A172 (cell line): ENCODE measurements around the gene GJC2. TPM values are rescaled to one million over a fixed set of nuclear protein-coding genes. Genes with fewer than 3 reads are reported as not detected.

ENCODE experiments used
- DNase-seq: peaks from one replicate; pipeline ENCODE4 v3.0.0-alpha.2; 2015; ENCODE audit warnings: low spot score
- total RNA-seq: library from RNA; depleted of rRNA; stranded (reverse); fragments of >200 nt; shearing (Covaris generic); gene quantifications from 2 replicates; pipeline ENCODE4 v1.2.3, GENCODE V29; 2014

The GJC2 gene
- total RNA-seq, 1 experiment from 2014 or later = 6.6 TPM

DNA sequence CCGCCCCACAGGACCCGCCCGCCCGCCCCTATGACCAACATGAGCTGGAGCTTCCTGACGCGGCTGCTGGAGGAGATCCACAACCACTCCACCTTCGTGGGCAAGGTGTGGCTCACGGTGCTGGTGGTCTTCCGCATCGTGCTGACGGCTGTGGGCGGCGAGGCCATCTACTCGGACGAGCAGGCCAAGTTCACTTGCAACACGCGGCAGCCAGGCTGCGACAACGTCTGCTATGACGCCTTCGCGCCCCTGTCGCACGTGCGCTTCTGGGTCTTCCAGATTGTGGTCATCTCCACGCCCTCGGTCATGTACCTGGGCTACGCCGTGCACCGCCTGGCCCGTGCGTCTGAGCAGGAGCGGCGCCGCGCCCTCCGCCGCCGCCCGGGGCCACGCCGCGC, 8.0 kb downstream of the GJC2 start:
- DNase-seq = no peak

DNA sequence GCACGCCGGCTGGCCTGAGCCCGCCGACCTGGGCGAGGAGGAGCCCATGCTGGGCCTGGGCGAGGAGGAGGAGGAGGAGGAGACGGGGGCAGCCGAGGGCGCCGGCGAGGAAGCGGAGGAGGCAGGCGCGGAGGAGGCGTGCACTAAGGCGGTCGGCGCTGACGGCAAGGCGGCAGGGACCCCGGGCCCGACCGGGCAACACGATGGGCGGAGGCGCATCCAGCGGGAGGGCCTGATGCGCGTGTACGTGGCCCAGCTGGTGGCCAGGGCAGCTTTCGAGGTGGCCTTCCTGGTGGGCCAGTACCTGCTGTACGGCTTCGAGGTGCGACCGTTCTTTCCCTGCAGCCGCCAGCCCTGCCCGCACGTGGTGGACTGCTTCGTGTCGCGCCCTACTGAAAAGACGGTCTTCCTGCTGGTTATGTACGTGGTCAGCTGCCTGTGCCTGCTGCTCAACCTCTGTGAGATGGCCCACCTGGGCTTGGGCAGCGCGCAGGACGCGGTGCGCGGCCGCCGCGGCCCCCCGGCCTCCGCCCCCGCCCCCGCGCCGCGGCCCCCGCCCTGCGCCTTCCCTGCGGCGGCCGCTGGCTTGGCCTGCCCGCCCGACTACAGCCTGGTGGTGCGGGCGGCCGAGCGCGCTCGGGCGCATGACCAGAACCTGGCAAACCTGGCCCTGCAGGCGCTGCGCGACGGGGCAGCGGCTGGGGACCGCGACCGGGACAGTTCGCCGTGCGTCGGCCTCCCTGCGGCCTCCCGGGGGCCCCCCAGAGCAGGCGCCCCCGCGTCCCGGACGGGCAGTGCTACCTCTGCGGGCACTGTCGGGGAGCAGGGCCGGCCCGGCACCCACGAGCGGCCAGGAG, 8.6 kb downstream of the GJC2 start:
- no peak for DNase-seq

DNA sequence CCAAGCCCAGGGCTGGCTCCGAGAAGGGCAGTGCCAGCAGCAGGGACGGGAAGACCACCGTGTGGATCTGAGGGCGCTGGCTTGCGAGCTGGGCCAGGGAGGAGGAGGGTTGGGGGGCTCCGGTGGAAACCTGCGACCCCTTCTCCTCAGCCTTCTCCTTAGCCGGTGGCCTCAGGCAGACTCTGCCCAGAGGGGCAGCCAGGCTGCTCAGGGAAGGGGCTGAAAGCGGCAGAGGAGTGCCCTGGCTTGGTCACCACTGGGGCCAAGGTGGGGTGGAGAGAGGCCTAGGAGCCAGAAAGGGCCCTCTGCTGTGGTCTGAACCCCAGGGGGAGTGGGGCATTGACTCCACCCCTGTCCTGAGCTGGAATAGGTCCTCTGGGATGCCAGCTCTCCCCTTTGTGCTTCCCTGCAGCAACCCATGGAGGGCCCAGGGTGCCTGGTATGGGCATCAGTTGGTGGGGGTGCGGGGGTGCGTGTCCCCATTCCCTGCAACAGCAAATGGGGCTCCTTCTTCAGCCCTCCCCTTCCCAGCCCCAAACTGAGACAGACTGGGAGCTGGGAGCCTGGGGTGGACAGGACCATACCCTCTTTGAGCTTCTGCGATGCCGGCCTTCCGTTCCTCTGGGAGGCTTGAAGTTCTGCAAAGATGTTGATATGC, 9.4 kb downstream of the GJC2 start:
- DNase-seq = no peak

DNA sequence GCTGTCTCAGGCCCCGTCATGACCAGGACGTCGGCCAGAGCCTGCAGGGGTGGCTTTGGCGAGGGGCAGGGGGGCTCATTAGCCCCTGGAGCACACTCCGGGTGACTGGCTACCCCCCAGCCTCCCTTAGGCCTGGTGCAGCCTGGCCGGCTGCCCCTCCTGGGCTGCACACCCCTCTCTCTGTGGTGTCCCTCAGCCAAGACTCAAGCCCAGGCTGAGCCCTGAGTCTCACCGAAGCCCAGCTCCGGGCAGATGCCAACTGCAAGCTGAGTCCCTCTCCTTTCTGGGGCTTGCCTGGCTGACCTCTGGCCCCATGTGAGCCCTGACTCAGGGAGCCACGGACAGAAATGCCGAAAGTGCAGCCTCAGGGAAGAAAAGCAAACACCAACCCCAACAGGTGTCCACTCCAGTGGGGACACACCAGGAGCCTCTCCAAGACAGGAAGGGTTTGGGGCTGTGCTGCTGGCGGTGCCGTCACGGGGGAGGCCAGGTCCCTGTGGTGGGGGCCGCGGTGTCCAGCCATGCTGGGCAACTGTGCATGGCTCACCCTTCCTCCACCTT, 10.6 kb downstream of the GJC2 start:
- DNase-seq = no peak

DNA sequence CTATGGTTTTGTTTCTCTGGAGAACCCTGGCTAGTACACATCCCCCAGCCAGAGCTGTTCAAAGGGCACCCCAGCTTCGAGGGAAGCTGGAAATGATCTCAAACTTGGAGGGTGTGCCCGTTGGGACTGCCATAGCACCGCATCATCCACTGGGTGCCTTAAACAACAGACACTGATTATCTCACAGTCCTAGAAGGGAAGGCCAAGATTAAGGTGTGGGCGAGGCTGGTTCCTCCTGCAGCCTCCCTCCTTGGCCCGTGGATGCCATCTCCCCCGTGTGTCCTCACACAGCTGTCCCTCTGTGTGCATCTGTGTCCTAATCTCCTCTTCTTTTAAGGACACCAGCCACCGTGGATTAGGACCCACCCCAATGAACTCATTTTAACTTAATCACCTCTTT, 11.6 kb downstream of the GJC2 start:
- DNase-seq = peak; percentile 50

DNA sequence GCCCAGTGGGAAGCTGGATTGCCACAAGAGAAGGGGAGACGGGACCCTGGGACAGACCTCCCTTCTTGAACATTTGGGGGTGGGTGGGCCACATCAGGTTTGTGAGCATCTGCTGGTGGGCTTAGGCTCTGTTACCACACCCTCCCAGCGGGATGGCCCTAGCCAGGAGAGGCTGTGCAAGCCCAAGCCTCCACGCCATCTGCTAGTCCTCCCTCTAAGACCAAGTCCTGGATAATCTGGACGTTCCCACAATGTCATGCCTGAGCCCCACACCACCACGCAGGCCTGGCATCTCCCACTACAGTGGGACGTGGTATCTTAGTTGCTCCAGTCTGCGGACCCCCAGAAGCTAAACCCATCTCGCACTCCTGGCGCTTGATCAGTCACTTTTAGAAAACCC, 12.1 kb downstream of the GJC2 start:
- DNase-seq = no peak

DNA sequence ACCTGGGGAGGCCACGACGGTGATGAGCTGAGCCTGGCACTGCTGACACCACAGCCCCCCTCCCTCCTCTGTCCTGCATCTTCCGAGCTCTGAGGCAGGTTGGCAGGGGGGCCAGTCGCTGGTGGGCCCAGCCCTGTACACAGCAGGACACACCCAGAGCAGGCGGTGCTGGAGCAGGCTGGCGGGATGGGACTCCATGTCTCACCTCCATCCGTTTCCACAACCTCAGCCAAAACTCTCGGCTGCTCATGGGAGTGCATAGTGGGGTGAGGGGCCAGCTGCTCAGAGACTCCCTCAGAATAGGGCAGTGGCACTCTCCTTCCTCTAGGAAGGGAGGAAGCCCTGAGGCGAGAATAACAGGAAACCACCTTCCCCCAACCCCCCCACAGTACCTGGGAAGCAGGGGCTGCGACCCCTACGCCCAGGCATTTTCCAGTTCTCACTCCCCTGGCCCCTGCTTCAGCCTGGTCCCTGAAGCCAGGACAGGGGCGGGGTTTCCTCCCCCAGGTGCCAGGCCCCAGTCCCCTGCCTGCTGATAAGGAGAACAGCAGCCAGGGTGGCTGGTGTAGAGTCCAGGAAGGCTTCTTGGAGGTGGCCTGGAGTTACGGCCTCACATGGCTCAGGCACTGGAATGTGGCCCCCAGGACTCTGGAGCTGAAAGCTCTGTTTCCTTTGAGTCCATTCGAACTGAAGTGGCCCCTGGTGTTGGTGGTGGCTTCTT, 12.7 kb downstream of the GJC2 start:
- DNase-seq = peak; percentile 70

DNA sequence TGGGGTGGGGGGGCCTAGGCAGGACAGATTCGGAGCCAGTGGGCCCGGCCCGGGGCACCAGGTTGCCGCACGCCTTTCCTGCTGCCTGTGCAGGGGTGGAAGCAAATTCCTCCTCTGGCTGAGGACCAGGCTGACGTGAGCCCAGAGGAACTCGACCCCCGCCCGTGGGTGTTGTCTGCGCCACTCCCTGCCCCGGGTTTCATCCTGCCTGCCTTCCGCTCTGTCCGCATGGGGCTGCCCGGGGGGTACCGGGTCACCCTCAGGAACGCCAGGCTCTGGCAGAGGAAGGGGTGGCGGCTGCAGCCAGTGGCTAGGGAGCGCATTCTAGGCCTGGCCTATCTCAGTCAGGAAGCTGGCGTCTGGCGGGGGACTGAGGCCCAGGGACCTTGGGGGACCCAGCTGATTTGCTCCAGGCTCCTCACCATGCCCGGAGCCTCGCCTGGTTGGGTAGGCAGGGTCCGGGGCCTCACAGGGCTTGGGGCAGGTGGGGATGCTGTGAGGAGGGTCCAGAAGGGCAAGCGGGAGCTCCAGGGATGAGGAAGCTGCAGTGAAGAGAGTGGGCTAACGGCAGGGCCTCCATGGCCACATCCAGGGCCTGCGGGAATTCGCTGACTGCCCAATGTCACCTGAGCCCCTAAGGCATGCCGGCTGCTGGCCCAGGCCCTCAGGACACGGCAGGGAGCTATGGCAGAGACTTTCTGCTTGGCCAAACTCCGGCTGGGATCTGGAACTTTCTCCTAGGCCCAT, 13.4 kb downstream of the GJC2 start:
- DNase-seq = peak; percentile 76

DNA sequence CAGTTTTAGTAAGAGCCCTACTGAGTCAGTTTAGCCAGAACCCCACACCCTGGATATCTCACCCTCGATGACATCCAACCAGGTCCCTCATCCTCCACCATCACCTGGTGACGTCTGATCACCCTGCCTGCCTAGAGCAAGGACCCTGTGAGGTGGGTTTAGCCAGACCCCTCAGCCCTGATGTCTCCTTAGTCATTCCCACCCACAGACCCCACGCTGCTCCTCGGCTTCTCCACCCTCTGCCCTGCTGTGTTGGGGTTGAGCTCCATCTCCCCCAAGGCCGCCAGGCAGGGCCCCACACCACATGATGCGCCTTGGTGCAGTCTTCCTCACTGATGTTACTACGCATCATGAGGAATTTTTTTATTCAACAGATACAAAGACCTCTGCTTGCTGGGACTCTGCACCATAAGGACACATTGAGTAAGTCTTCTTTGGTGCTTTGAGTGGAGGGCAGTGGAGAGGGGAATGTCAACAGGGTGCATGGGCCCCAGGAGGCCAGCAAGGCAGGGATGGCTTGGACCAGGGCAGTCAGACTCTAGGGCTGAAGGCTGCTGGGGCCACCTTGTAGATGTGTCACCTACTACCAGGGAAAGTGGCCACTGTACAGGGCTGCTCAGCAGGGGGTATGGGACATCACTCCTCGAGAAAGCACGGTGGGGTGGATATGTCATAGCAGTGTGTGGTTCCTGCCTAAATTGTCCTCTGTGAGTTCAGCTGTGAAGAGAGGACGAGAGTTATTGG, 14.2 kb downstream of the GJC2 start:
- DNase-seq = no peak

DNA sequence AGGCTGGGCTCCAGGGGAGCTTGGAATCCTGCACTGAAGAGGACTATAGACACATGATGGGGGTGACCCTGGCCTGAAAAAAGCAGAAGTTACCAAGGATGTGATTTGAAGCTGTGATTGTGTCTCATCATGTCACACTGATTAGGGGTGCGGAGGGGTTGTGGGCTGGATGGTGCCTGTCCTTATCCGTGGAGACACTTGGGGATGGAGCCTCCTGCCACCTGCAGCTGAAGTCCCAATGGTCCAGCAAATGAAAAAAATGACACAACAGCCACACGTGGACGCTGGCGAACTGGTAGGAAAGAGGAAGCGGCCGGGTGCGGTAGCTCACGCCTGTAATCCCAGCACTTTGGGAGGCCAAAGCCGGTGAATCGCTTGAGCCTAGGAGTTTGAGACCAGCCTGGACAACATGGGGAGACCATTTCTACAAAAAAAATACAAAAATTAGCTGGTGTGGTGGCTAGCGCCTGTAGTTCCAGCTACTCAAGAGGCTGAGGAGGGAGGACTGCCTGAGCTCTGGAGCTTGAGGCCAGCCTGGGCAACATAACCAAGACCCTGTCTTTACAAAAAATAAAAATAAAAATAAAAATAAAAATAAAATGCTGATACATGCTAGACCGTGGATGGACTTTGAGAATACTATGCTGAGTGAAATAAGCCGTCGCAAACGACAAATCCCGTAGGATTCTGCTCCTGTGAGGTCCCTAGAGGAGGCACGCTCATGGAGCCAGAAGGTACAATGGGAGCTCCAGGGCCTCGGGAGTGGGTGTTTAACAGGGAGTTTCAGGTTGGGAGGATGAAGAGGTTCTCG, 15.0 kb downstream of the GJC2 start:
- DNase-seq = no peak

DNA sequence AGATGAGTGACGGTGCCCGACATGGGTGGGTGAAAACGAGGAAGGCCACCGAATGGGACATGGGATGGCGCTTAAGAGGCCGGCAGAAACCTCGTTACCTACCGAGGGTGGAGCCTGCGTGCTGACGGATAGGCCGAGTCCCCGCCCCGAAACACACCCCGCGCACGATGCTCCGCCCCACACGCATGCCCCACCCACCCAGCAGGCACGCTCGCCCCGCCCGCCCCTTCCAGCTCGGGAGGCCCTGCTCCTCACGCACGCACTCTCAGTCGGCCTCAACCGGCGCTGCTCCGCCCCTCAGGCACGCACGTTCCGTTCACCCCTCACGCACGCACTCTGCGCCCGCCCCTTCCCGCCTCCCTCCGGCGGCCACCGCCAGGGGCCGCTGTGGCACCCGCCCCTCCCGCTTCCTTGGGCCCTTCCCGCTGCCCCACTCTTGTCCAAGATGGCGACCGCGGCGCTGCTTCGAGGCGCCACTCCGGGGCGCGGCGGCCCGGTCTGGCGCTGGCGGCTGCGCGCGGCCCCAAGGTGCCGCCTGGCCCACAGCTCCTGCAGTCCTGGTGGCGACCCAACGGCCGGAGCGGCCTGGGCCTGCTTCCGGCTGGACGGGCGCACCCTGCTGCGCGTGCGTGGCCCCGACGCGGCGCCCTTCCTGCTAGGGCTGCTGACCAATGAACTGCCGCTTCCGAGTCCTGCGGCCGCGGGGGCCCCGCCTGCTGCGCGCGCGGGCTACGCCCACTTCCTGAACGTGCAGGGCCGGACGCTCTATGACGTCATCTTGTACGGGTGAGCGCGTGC, 15.8 kb downstream of the GJC2 start, which contains the start of gene IBA57:
Gene IBA57, plus strand, starts transcription at position 433 of the 798 bp plus-strand sequence. Its CDS starts 13 bp downstream, at position 446.
- DNase-seq = peak; percentile 97

DNA sequence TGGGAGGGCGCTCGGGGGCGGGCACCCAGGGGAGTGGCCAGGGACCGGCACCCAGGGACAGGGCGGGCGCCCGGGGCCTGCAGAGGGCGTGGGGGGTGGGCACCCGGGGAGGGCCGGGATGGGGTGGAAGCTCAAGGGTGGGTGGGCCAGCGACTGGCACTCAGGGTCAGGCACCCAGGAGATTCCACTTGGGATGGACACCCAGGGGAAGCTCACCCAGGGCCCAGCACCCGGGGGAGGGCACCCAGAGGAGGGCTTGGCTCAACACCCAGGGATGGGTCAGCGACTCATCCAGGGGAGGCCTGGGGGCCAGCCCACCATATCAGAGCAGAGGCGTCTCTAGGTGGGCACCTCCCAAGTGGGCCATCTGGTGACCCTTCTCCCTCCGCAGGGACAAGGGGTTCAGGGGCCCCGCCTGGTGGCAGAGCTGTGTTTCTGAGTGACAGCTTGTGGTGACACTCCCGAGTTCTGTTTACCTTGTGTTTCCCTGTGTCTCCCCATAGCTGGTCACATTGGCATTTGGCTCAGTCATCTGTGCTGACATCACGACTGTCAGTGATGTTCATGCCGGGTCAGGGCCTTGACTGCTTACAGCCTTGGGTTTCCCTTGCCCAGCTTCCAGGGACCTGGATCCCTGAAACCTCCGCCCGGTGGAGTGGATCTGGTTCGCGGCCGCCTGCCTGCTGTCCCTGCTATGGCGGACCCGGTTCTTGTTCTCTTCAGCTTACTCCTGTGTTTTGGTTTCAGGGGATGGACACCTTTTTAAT, 16.6 kb downstream of the GJC2 start:
- peak; percentile 84 for DNase-seq

DNA sequence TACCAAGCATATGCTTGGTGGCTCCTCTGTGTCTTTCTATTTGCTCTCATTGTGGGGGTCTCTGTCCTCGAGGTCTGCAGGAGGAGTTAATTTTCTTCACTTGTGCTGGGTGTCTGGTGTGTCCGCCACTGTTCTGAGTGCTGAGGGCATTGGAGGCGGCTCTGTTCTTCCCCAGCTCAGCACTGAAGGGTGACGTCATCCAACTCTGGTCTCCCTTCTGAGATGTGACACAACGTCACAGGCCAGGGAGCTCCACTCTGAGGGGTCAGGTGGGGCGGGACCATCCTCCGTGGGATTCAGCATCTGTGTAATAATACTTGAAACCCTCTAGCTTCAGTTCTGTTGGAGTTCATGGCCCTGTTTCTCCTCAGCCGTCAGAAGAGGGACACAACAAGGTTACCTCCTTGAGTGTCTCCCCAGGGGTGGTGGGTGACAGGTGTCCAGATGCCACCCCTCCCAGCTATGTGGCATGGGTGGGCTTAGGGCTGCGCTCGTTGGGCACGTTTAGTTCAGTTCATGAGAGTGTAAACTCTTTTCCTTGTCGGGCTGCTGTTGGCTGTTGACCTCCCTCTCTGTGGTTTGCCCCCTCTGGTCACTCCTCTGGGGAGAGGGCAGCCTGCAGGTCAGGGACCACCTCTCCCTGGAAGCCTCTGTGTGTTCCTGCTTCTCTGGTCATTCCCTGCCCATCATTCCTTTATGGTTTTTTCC, 19.0 kb downstream of the GJC2 start:
- DNase-seq = no peak

DNA sequence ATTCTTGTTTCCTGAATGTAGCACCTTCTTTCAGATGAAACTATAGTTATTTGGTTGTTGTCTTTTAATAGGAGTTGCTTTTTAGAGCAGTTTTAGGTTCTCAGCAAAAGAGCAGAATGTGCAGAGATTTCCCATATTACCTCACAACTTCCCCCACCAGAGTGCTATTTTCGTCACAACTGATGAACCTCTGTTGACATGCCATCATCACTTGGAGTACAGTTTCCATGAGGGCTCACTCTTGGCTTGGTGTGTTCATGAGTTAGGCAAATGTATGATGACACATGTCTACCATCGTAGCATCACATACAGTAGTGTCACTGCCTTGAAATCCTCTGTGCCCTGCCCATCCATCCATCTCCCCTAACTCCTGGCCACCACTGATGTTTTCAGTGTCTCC, 19.6 kb downstream of the GJC2 start:
- DNase-seq = no peak

DNA sequence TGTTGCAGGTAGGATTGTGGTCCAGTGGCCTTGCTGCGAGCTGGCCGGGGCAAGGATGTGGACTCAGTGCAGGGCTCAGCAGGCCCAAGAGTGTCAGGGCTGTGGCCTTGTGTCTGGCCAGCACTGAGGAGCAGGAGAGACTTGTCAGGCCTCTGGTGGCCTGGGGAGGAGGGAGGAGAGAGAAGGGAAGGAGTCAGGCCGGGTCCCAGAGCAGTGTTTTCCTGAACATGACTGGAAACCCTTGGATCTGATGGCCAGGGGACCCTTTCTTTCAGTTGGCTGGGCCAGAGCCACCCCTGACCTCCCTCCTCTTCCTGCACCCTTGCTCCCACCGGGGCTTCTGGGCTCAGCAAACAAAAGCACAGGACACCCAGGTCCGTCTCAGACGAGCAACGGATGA, 20.9 kb downstream of the GJC2 start:
- no peak for DNase-seq

DNA sequence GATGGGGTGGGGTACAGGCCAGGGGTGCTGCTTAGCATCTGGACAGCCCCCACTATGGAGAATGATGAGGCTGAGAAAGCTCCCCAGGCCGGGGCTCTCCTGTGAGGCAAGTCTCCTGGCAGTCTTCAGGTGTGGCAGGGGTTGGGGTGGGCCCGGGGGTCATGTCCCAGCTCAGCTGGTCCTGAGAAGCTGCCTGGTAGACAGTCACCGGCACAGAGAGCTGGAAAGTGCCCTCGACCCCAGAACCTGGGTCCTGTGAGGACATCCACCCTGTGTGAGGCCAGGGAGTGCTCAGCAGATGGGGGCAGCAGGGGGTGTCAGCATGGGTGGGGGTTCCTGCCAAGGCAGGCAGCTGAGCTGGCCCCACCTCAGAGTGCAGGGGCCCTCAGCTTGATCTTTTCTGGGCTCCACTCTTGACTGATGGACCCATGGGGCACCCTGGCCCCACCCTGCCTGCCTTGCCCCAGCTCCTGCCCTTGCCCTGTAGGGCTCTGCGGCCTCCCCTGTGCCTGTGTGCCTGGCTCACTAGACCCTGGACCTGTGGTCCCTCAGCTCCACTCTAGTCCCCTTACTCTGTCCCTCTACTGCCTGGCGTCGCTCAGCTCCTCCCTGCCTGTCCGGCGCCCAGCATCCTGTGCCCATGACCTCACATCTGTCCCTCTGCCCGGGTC, 21.6 kb downstream of the GJC2 start:
- DNase-seq = no peak
